ENCODE data around the gene PLD1. TPM values are rescaled to one million over a fixed set of nuclear protein-coding genes. Genes with fewer than 3 reads are reported as not detected.

The PLD1 gene
- total RNA-seq, 4 donors from 2014 or later: 15.3 to 55.9 (median 45.4) TPM

DNA sequence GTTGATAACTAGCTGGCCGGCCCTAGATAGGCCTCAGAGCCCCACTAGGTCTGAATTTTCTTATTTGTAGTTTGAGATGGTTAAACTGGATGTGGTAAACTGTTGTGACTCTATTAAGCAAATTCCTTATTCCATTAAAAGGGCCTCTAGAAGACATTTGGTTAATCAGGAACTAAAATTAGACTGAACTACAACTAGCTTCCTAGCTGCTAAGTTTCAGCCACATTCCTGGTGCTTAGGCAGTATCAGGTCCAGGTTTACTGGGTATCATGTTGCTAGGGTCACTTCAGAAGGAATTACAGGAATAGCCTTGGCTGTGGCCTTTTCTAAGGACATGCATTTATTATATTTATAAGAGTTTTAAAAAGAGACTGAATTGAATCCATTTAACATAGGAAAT lies 136.3 kb downstream of the PLD1 start:
- Histone ChIP-seq H3K4me3 (no peak overlapping the region), H3K4me1 (no peaks in the 10 kb centered on the region), H3K27me3 (no peaks in the 10 kb centered on the region), H3K27ac (no peak overlapping the region), H3K36me3 (peaks cover 0 to 33% (median 0%) of the 10 kb centered on the region in 3 donors), H3K9me3 (no peaks in the 10 kb centered on the region)
- 92 to 93% methylated on average over 1 of the region's 1 CpG for WGBS, 2 donors
- no peak for TF ChIP-seq POLR2A (IDR thresholded peaks at IDR 0.05)
- no peak for TF ChIP-seq EP300 (IDR thresholded peaks at IDR 0.05)
- TF ChIP-seq, protein P1, sequence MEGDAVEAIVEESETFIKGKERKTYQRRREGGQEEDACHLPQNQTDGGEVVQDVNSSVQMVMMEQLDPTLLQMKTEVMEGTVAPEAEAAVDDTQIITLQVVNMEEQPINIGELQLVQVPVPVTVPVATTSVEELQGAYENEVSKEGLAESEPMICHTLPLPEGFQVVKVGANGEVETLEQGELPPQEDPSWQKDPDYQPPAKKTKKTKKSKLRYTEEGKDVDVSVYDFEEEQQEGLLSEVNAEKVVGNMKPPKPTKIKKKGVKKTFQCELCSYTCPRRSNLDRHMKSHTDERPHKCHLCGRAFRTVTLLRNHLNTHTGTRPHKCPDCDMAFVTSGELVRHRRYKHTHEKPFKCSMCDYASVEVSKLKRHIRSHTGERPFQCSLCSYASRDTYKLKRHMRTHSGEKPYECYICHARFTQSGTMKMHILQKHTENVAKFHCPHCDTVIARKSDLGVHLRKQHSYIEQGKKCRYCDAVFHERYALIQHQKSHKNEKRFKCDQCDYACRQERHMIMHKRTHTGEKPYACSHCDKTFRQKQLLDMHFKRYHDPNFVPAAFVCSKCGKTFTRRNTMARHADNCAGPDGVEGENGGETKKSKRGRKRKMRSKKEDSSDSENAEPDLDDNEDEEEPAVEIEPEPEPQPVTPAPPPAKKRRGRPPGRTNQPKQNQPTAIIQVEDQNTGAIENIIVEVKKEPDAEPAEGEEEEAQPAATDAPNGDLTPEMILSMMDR (IDR thresholded peaks at IDR 0.05): no peak
- no peak for DNase-seq (ENCODE audit: low spot score in 2 of 2)

DNA sequence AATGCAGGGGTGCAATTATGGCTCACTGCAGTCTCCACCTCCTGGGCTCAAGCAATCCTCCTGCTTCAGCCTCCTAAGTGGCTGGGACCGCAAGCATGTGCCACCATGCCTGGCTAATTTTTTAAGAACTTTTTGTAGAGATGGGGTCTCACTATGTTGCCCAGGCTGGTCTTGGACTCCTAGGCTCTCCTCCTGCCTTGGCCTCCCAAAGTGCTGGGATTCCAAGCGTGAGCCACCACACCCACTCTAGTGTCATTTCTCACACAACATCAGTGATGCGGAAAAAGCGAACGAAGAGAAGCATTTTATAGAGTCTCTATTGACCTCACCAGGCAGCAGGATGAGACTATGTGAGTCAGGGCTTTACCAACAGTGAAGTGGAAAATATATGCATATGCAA lies 137.7 kb downstream of the PLD1 start:
- H3K4me1 ChIP-seq: no peaks in the 10 kb centered on the region

DNA sequence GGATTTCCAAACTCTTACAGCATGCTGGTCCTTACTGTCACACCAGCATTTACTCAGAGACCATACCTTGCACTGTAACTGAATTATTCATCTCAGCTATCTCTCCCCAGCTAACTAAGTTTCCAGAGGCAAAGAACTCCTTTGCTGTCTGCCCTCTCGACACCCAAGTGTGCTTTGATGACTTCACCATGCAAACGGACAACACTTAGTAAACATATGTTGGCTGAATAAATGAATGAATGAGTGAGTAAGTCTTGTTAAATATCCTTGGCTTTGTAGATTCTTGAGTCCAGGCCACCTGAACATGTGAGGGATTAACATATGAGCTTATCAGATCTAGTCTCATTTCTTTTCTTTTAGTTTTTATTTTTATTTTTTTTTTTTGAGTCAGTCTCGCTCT lies 138.2 kb downstream of the PLD1 start:
- no peaks in the 10 kb centered on the region for H3K27me3 ChIP-seq
- DNase-seq (ENCODE audit: low spot score in 2 of 2): no peak
- H3K9me3 ChIP-seq: no peaks in the 10 kb centered on the region
- H3K36me3 ChIP-seq: peaks cover 0 to 45% (median 0%) of the 10 kb centered on the region in 3 donors
- WGBS, 2 donors: 77 to 80% methylated on average over 3 of the region's 3 CpGs
- H3K4me1 ChIP-seq: no peaks in the 10 kb centered on the region
- H3K27ac ChIP-seq: no peak overlapping the region
- TF ChIP-seq EP300 (IDR thresholded peaks at IDR 0.05): no peak
- TF ChIP-seq, protein P1 (IDR thresholded peaks at IDR 0.05): no peak
- TF ChIP-seq POLR2A (IDR thresholded peaks at IDR 0.05): no peak
- no peak overlapping the region for H3K4me3 ChIP-seq

More for the DNA sequence above, 137.7 kb downstream of the PLD1 start:
- H3K27ac ChIP-seq: no peak overlapping the region
- TF ChIP-seq POLR2A (IDR thresholded peaks at IDR 0.05): no peak
- TF ChIP-seq, protein P1 (IDR thresholded peaks at IDR 0.05): no peak
- TF ChIP-seq EP300 (IDR thresholded peaks at IDR 0.05): no peak
- DNase-seq (ENCODE audit: low spot score in 2 of 2): no peak
- no peaks in the 10 kb centered on the region for H3K9me3 ChIP-seq
- WGBS, 2 donors: 94 to 96% methylated on average over 5 of the region's 5 CpGs
- no peak overlapping the region for H3K4me3 ChIP-seq
- peaks cover 0 to 41% (median 0%) of the 10 kb centered on the region in 3 donors for H3K36me3 ChIP-seq
- H3K27me3 ChIP-seq: no peaks in the 10 kb centered on the region

DNA sequence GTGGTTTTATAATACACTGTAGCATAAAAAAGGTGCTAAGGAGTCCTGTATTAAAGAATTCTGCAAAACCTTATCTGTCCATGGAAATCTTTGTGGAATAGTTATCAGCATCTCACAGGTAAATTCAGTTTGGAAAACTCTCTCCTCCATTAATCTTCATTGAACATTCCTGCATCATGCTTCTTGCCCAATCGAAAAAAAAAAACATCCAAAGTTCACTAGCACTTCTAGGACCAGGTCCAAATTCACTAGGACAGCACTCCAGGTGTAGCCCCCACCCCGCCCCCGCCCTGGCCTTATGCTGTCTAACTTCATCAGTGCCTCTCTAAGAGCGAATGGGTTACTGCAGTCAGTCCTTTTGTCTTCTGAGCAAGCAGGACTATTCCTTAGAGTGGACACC lies 138.6 kb downstream of the PLD1 start:
- no peaks in the 10 kb centered on the region for H3K9me3 ChIP-seq
- H3K4me1 ChIP-seq: no peaks in the 10 kb centered on the region
- DNase-seq (ENCODE audit: low spot score in 2 of 2): no peak
- H3K36me3 ChIP-seq: peaks cover 0 to 46% (median 0%) of the 10 kb centered on the region in 3 donors
- no peaks in the 10 kb centered on the region for H3K27me3 ChIP-seq
- no peak overlapping the region for H3K27ac ChIP-seq
- no peak for TF ChIP-seq EP300 (IDR thresholded peaks at IDR 0.05)
- TF ChIP-seq POLR2A (IDR thresholded peaks at IDR 0.05): no peak
- TF ChIP-seq, protein P1 (IDR thresholded peaks at IDR 0.05): no peak
- 91 to 95% methylated on average over 4 of the region's 4 CpGs for WGBS, 2 donors
- H3K4me3 ChIP-seq: no peak overlapping the region

DNA sequence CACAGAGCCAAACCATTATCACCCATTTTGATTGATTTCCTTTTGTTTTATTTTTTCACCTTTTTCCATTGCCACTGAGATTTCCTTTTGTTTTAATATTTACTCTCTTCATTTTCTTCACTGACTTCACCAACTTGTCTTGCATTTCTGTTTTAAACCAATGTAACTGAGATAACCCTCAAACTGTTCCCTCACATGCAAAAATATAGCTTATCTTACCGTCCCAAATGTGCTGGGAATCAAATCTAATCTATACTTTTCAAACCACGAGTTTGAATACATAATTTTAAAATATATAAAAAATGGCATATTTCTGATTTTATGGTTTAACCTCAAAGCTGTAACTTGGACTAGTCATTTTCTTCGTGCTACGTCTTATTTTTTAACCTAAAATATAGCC lies 143.8 kb downstream of the PLD1 start:
- TF ChIP-seq, protein P1 (IDR thresholded peaks at IDR 0.05): no peak
- TF ChIP-seq EP300 (IDR thresholded peaks at IDR 0.05): no peak
- Histone ChIP-seq H3K9me3 (no peaks in the 10 kb centered on the region), H3K27me3 (no peaks in the 10 kb centered on the region), H3K36me3 (peaks cover 0 to 52% (median 0%) of the 10 kb centered on the region in 3 donors), H3K4me3 (no peak overlapping the region), H3K4me1 (no peaks in the 10 kb centered on the region), H3K27ac (no peak overlapping the region)
- DNase-seq (ENCODE audit: low spot score in 2 of 2): no peak
- WGBS, 2 donors: 94 to 97% methylated on average over 4 of the region's 4 CpGs

All from tibial nerve (tissue), 4 donors.